Stomach (tissue), 9 donors: ENCODE results near the gene IPO5. TPM values are rescaled to one million over a fixed set of nuclear protein-coding genes. Genes with fewer than 3 reads are reported as not detected.

Source experiments
- DNase-seq, 2 donors: peaks; one replicate each; pipeline versions ENCODE4 v3.0.0 to v3.0.0-alpha.2; 2013 to 2019
- H3K27ac ChIP-seq, 5 donors: fragments of 200-600 bp in 4 of 5; sonication (generic) in 4 of 5; one replicate each; pipeline ENCODE4 v1.5.1; 2013 to 2019; ENCODE audit warnings: mild to moderate bottlenecking in 1 of 5, moderate library complexity in 1 of 5
- H3K27me3 ChIP-seq, 3 donors: fragments of 200-600 bp; sonication (generic); one replicate each; pipeline ENCODE4 v1.5.1; 2017 to 2019; ENCODE audit warnings: mixed run types in 1 of 3
- H3K36me3 ChIP-seq, 4 donors: fragments of 200-600 bp; sonication (generic); 1 replicate in 3 of 4; 2 replicates in 1 of 4; pipeline ENCODE4 v1.5.1; 2016 to 2019
- H3K4me1 ChIP-seq, 4 donors: fragments of 200-600 bp; sonication (generic); one replicate each; pipeline ENCODE4 v1.5.1; 2016 to 2019
- H3K4me3 ChIP-seq, 4 donors: fragments of 200-600 bp; sonication (generic) in 3 of 4; one replicate each; pipeline ENCODE4 v1.5.1; 2016 to 2019; ENCODE audit warnings: mild to moderate bottlenecking in 1 of 4
- H3K9me3 ChIP-seq, 4 donors: fragments of 200-600 bp; sonication (generic); one replicate each; pipeline ENCODE4 v1.5.1; 2016 to 2019
- CTCF ChIP-seq, 7 experiments: fragments of 450-650 bp in 4 of 7; fragments of 200-600 bp in 3 of 7; sonication (generic) in 3 of 7; IDR thresholded peaks; one replicate each; pipeline ENCODE4 v1.5.1; 2016 to 2019; ENCODE audit warnings: antibody characterized with exemption in 7 of 7, control low read depth in 2 of 7, mild to moderate bottlenecking in 1 of 7
- EP300 ChIP-seq: sonication (generic); formaldehyde crosslinking; IDR thresholded peaks from one replicate; pipeline ENCODE4 v1.6.1; 2017; ENCODE audit warnings: antibody characterized with exemption
- POLR2A ChIP-seq, 4 donors: fragments of 450-650 bp; IDR thresholded peaks; one replicate each; pipeline ENCODE4 v1.6.1; 2016; ENCODE audit warnings: antibody characterized with exemption in 4 of 4, control low read depth in 2 of 4, mild to moderate bottlenecking in 1 of 4, moderate library complexity in 1 of 4
- POLR2AphosphoS5 ChIP-seq, 3 donors: sonication (generic); formaldehyde crosslinking; IDR thresholded peaks; one replicate each; pipeline ENCODE4 v1.6.1; 2016; ENCODE audit warnings: antibody characterized with exemption in 3 of 3
- WGBS, 5 donors: extraction: QIAGEN DNeasy Blood & Tissue Kit in 3 of 5; methylation state at CpG; one replicate each; pipeline versions ENCODE4 v1.1.5 to v1.1.7; 2013 to 2018; 5-methylcytosine and 5-hydroxymethylcytosine counted together
- intact Hi-C: fragments of 100-400 bp; cut with DNase I; formaldehyde crosslinking; loops from one replicate; pipeline ENCODE4 v1.15.1; 2023; ENCODE audit warnings: low total_unique reads
- polyA plus RNA-seq, 3 donors: library from polyadenylated mRNA; stranded (reverse); fragments of 200-250 nt; gene quantifications; one replicate each; pipeline ENCODE4 v1.2.3, GENCODE V29; 2013
- total RNA-seq, 5 donors: library from RNA; depleted of rRNA; stranded (reverse); fragments of >200 nt; gene quantifications; one replicate each; pipeline versions ENCODE4 v1.1.0 to v1.2.3, GENCODE V29; 2014 to 2016
- donor health status: healthy with polysubstance abuse.
- donor health status: Bipolar disorder and iron deficiency.
- donor health status: healthy.

Gene IPO5
- total and polyA plus RNA-seq, 8 donors = 24.7 to 236 (median 60.1) TPM

DNA sequence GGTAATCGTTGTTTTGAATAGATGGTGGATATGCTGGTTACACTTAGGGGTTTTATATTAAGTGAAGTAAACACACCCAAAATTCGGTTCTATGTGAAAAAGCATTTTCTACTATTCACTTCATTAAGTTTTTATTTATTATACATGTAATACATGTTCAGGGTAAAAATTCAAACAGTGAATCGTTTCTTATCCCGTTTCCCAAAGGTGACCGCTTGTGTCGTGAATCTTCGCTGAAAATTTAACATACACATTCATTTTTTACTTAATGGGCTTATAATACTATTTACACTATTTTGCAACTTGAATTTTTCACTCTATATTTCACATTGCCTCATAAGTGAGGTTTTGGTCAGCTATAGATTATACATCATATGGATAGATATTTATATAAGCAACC lies 24.5 kb downstream of the IPO5 start:
- peaks cover 20 to 60% (median 38%) of the 10 kb centered on the region in 4 donors for H3K4me1 ChIP-seq
- 60 to 65% (median 63%) methylated on average over 7 of the region's 7 CpGs for WGBS, 5 donors
- H3K4me3 ChIP-seq = peak overlapping the region in 3 of 4 donors; percentile 77 to 91 (median 87)
- no peaks in the 10 kb centered on the region for H3K27me3 ChIP-seq
- no peak for DNase-seq
- H3K9me3 ChIP-seq = no peaks in the 10 kb centered on the region
- H3K27ac ChIP-seq = peak overlapping the region in 1 of 5 donors; percentile 99
- intact Hi-C loops = no loop called here
- no peak for TF ChIP-seq CTCF (IDR thresholded peaks at IDR 0.05)
- no peak for TF ChIP-seq EP300
- TF ChIP-seq POLR2A (IDR thresholded peaks at IDR 0.05) = no peak
- no peak for TF ChIP-seq POLR2AphosphoS5 (IDR thresholded peaks at IDR 0.05)
- H3K36me3 ChIP-seq = peaks cover 0 to 8% (median 6%) of the 10 kb centered on the region in 4 donors

GRCh38 chr13:97978651-97979050 lies 25.2 kb downstream of the IPO5 start:
- Histone ChIP-seq H3K4me3 (no peak overlapping the region), H3K9me3 (no peaks in the 10 kb centered on the region), H3K36me3 (peaks cover 0 to 15% (median 13%) of the 10 kb centered on the region in 4 donors), H3K27ac (peak overlapping the region in 1 of 5 donors; percentile 2), H3K27me3 (no peaks in the 10 kb centered on the region), H3K4me1 (peaks cover 20 to 60% (median 38%) of the 10 kb centered on the region in 4 donors)
- intact Hi-C loops = no loop called here
- TF ChIP-seq CTCF (IDR thresholded peaks at IDR 0.05) = no peak
- TF ChIP-seq EP300 = no peak
- no peak for TF ChIP-seq POLR2A (IDR thresholded peaks at IDR 0.05)
- no peak for TF ChIP-seq POLR2AphosphoS5 (IDR thresholded peaks at IDR 0.05)
- DNase-seq = no peak

- no peak for DNase-seq
- Histone ChIP-seq H3K9me3 (no peaks in the 10 kb centered on the region), H3K27ac (no peak overlapping the region), H3K36me3 (peaks cover 0 to 16% (median 14%) of the 10 kb centered on the region in 4 donors), H3K4me3 (no peak overlapping the region), H3K4me1 (peaks cover 20 to 60% (median 38%) of the 10 kb centered on the region in 4 donors), H3K27me3 (no peaks in the 10 kb centered on the region)
- TF ChIP-seq EP300 (no peak), POLR2AphosphoS5 (IDR thresholded peaks at IDR 0.05) (no peak), POLR2A (IDR thresholded peaks at IDR 0.05) (no peak), CTCF (IDR thresholded peaks at IDR 0.05) (no peak)
- intact Hi-C loops = no loop called here
- 72 to 91% (median 83%) methylated on average over 5 of the region's 5 CpGs for WGBS, 5 donors
Measured at GRCh38 chr13:97979051-97979450, 25.6 kb downstream of the IPO5 start.

GRCh38 chr13:97979556-97979955 lies 26.1 kb downstream of the IPO5 start:
- no peak for TF ChIP-seq CTCF (IDR thresholded peaks at IDR 0.05)
- TF ChIP-seq POLR2A (IDR thresholded peaks at IDR 0.05) = no peak
- no peak for TF ChIP-seq POLR2AphosphoS5 (IDR thresholded peaks at IDR 0.05)
- Histone ChIP-seq H3K36me3 (peaks cover 0 to 21% (median 19%) of the 10 kb centered on the region in 4 donors), H3K9me3 (no peaks in the 10 kb centered on the region), H3K27me3 (no peaks in the 10 kb centered on the region), H3K4me3 (no peak overlapping the region), H3K4me1 (peaks cover 20 to 60% (median 38%) of the 10 kb centered on the region in 4 donors), H3K27ac (no peak overlapping the region)
- DNase-seq = no peak
- intact Hi-C loops = no loop called here
